SK-N-SH (cell line): ENCODE data around the gene ATP8B3.

Experiments
- NRF1 ChIP-seq: IDR thresholded peaks from 2 replicates; pipeline ENCODE4 v1.6.1; 2012; ENCODE audit warnings: low read depth, mild to moderate bottlenecking, low read length
- POLR2AphosphoS5 ChIP-seq: IDR thresholded peaks from 2 replicates; pipeline ENCODE4 v1.6.1; 2012; ENCODE audit warnings: low read depth, low read length
- RAD21 ChIP-seq: IDR thresholded peaks from 2 replicates; pipeline ENCODE4 v1.6.1; 2012; ENCODE audit warnings: mild to moderate bottlenecking, low read length
- RXRA ChIP-seq: IDR thresholded peaks from 2 replicates; pipeline ENCODE4 v1.4.0; 2012; ENCODE audit warnings: low read depth, mild to moderate bottlenecking, borderline replicate concordance
- TF ChIP-seq, protein P1 (sequence below): fragments of 200-600 bp; sonication (generic); IDR thresholded peaks from 2 replicates; pipeline ENCODE4 v1.6.1; 2017; ENCODE audit warnings: antibody characterized with exemption, mild to moderate bottlenecking, moderate library complexity
- TF ChIP-seq, protein P2 (sequence below): IDR thresholded peaks from 2 replicates; pipeline ENCODE4 v1.4.0; 2012; ENCODE audit warnings: low read depth, borderline replicate concordance
- TF ChIP-seq, protein P3 (sequence below): IDR thresholded peaks from 2 replicates; pipeline ENCODE4 v1.4.0; 2012; ENCODE audit warnings: low read depth

DNA sequence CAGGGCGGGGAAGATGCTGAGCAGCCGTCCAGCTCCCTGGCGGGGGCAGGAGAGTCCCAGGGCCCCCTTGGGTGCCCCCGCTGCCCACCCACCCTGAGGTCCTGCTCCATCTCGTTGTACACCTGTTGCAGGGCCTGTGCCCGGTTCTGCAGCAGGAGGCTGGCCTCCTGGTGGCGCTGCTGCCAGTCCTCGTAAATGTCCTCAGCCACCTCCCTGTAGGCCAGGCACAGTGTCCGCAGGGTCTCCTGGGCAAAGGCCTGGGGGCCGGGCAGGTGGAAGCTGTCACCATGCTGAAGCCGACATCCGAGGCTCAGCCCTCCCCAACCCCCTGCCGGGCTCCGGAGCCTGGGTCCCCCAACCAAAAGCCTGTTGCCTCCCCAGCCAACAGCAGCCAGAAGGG is 20.2 kb downstream of the ATP8B3 start:
- TF ChIP-seq NRF1 (no peak), RAD21 (no peak), POLR2AphosphoS5 (no peak), RXRA (no peak)
- TF ChIP-seq, protein P1, sequence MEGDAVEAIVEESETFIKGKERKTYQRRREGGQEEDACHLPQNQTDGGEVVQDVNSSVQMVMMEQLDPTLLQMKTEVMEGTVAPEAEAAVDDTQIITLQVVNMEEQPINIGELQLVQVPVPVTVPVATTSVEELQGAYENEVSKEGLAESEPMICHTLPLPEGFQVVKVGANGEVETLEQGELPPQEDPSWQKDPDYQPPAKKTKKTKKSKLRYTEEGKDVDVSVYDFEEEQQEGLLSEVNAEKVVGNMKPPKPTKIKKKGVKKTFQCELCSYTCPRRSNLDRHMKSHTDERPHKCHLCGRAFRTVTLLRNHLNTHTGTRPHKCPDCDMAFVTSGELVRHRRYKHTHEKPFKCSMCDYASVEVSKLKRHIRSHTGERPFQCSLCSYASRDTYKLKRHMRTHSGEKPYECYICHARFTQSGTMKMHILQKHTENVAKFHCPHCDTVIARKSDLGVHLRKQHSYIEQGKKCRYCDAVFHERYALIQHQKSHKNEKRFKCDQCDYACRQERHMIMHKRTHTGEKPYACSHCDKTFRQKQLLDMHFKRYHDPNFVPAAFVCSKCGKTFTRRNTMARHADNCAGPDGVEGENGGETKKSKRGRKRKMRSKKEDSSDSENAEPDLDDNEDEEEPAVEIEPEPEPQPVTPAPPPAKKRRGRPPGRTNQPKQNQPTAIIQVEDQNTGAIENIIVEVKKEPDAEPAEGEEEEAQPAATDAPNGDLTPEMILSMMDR = no peak
- TF ChIP-seq, protein P2, sequence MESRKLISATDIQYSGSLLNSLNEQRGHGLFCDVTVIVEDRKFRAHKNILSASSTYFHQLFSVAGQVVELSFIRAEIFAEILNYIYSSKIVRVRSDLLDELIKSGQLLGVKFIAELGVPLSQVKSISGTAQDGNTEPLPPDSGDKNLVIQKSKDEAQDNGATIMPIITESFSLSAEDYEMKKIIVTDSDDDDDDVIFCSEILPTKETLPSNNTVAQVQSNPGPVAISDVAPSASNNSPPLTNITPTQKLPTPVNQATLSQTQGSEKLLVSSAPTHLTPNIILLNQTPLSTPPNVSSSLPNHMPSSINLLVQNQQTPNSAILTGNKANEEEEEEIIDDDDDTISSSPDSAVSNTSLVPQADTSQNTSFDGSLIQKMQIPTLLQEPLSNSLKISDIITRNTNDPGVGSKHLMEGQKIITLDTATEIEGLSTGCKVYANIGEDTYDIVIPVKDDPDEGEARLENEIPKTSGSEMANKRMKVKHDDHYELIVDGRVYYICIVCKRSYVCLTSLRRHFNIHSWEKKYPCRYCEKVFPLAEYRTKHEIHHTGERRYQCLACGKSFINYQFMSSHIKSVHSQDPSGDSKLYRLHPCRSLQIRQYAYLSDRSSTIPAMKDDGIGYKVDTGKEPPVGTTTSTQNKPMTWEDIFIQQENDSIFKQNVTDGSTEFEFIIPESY = no peak
- TF ChIP-seq, protein P3, sequence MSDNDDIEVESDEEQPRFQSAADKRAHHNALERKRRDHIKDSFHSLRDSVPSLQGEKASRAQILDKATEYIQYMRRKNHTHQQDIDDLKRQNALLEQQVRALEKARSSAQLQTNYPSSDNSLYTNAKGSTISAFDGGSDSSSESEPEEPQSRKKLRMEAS = no peak
